DMS153 treated with DMSO at 0.1 percent for 48 hours (cell line): ENCODE data around the gene USP22.
"Not testable (repeated sequence)": the region's sequence is repeated elsewhere in the genome, so short reads cannot be mapped to it uniquely, and the experiment has no call there.

Source experiments
- DNase-seq: peaks from one replicate; lab custom pipeline; 2025; ENCODE audit not compliant: unreplicated experiment; lab: John Stamatoyannopoulos, UW

Gene USP22

DNA sequence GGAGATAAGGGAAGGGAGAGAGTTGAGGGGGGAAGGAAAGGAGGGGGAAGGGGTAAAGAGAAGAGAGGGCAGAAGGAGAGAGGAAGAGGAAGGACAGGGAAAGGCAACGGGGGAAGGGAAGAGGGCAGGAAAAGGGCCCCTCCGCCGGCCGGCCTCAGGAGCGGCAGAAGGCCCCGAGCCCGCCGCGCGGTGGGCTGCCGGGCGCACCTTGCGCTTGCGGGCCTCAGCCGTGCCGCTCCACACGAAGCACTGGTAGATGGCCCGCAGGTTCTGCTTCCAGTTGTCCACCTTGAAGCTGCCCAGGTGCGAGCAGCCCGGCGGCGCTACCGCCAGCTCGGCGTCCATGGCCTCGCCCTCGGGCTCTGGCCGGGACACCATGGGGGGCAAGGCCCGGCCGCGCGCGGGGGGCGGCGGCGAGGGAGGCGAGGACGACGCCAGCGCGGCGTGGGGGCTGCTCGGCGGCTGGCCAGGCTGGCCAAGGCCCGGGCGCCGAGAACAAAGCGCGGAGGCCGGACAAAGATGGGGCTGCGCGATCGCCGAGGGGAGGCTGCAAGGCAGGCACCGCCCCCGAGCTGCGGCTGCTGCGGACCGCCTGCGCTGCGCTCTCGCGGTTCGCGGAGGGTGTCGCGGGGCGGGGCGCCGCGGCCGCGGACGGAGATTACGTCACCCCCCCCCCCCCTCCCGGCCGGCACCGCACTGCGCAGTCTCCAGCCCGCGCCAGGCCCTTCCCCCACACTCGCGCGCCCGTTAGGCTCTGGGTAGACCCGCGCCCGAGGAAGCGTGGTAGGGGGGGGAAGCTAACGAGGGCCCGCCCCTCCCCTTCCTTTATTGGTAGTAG is at the start of gene USP22:
Gene USP22 (minus strand): TSS at position 554 of the 838 bp plus-strand sequence. CDS start 176 bp downstream, at position 378.
- DNase-seq: peak; percentile 78

GRCh38 chr17:21090902-21091618 is 48.2 kb upstream of the USP22 start:
- DNase-seq: no peak

GRCh38 chr17:21089933-21090901 is 47.4 kb upstream of the USP22 start:
- DNase-seq: no peak

DNA sequence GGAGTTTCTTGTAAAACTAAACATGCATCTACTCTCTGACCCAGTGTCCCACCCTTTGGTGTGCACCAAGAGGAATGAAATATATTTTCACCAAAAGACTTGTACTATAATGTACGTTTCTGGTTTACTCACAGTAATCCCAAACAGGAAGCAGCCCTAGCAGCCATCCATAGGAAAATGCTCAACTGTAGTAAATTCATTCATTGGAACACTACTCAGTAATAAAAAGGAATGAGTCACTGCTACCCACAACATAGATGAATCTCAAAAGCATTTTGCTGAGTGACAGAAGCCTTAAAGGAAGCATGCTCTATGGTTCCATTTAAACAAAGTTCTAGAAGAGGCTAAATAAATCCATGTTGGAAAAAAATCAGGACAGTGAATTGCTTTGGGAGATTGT is 46.3 kb upstream of the USP22 start:
- DNase-seq: no peak

GRCh38 chr17:21085707-21086106 is 42.9 kb upstream of the USP22 start:
- DNase-seq: no peak

- DNase-seq: not testable (repeated sequence)
Observed at GRCh38 chr17:21085280-21085679, 42.5 kb upstream of the USP22 start.

GRCh38 chr17:21082001-21082436 is 39.2 kb upstream of the USP22 start:
- no peak for DNase-seq

GRCh38 chr17:21079196-21079595 is 36.4 kb upstream of the USP22 start:
- DNase-seq: no peak

DNA sequence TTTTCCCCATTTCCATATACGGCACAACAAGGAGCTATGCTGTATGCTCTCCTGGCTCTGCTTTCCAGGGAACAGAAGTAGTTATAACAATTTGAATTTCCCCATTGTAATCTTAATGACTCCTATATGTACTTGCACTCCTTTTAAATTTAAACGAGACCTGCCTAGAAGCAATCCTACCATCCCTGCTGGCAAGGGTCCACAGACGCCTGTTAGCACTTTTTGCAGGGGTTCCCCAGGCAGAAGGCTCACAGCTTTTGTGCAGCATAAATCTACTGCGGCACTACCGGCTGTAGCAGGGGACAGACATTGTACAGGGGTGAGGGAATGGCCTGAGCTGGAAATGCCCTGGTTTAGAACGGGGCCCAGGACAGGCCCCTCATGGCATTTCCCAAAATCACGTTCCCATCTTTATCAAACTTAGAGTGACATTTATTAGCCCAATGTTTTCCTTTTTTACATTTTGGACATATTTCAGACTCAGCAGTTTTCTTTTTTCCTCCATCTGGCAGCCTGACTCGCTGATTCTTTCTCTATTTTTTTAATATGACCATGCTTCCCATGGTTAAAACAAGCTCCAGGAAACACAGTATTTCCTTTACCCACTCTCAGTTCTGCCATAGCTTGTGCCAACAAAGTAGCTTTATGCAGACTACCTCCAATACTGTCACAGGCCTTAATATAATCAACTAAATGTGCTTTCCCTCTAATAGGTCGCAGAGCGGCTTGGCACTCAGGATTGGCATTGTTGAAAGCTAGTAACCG is 35.4 kb upstream of the USP22 start:
- no peak for DNase-seq

- DNase-seq: no peak
Observed at GRCh38 chr17:21077281-21077680, 34.5 kb upstream of the USP22 start.

GRCh38 chr17:21076242-21076641 is 33.4 kb upstream of the USP22 start:
- DNase-seq: no peak

GRCh38 chr17:21075739-21076085 is 32.9 kb upstream of the USP22 start:
- DNase-seq: no peak

- DNase-seq: no peak
Observed at GRCh38 chr17:21072745-21073197, 30.0 kb upstream of the USP22 start.

GRCh38 chr17:21066394-21066793 is 23.6 kb upstream of the USP22 start:
- DNase-seq: no peak

DNA sequence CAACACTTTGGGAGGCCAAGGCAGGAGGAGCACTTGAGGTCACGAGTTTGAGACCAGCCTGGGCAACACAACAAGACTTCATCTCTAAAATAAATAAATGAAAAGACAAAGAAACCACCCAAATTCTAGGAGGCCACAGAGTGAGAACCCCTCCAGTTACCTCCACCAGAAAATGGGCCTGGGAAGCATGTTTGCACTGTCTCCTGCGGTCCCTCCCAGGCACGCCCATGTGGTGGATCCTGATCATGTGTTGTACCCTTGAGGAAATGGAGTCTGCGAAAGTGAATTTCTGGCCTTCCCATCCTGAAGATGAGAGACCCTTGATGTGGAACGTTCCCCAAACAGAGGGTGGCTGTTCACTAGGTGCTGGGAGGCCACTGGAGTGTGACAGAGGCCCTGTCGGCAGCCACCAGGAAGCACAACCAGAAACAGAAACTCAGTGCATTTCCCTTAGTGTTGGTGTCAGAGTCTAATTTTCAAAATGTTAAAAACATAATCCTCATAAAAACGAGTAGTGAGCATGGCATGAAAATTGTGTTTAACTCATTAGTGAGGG is 19.2 kb upstream of the USP22 start:
- no peak for DNase-seq

DNA sequence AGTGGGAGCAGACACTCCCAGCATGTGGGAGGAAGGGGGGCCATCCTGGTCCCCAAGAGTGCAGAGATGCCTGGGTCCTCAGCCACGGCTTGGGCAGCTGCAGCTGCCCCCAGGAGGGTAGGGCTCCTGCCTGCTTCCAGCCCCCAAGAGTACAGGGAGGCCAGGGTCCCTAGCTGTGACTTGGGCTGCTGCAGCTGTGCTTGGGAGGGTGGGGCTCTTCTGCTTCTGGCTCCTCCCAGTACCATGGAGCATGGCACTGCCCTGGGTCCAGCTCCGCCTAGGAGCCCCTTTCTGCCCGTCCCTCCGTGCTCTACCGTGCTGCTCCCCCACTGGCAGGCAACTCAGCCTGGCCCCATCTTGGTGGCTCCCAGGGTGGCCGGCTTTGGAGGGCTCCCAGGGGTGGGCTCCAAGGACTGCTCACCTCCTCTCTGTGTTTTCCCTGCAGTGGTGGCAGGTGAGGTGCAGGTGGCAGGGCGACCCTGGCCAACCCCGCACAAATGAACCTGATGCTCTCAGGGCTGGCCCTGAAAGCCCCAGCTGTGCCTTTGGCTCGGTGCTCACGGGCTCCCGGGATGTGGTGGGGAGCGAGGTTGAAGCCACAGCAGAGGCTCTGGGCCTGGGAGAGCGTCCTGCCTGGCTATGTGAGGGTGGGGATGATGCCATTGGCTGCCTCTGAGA is 18.5 kb upstream of the USP22 start:
- DNase-seq: no peak

DNA sequence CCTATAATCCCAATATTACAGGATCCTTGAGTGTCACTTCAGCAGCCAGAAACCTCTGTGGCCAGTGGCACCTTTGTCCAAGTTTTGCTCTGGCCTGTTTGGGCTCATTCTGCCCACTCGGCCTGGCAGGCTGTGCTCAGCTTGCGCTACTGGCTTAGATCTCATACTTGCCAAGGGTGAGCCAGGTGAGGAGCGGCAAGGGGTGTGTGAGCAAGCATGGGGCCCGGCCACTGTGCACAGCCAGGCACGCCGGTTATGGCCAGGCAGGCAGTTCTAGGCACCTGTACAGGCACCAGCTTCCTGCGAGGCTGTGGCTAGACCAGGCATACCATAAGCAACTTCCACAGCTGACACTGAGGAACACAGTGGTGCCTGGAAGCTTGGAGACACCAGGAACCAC is 16.9 kb upstream of the USP22 start:
- no peak for DNase-seq

DNA sequence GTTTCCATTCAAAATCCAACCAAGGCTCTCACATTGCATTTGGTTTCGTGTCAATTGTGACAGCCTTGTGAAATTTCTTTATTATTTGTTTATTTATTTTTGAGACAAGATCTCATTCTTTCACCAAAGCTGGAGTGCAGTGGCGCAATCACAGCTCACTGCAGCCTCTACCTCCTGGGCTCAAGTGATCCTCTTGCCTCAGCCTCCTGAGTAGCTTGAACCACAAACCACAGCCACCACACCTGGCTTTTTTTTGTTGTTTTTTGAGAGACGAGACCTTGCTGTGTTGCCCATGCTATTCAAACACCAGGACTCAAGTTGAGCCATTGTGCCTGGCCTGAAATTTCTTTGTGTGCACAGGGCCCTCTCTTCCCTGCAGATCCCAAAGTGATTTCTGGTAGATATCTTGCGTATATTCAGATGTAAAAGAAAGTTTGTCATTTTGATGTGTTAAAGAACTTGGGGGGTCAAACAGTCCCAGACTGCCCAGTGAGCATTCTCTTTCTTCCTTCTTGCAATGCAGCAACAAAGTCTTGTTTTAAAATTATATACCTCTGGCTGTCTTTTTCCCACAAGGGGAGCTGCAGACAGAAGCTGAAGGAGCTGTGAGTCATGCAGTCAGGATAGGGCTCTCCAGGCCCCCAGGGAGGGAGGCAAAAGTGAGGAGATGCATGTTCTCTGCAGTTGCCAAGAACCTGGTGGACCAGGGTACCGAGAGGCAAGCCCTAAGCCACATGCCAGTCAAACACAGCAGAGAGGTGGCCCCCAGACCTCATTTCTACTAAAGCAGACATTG is 15.5 kb upstream of the USP22 start:
- no peak for DNase-seq

GRCh38 chr17:21053056-21053455 is 10.2 kb upstream of the USP22 start:
- DNase-seq: not testable (repeated sequence)
